ENCODE measurements around the gene PTPRD. TPM values are rescaled to one million over a fixed set of nuclear protein-coding genes. Genes with fewer than 3 reads are reported as not detected.

PTPRD gene
- polyA plus RNA-seq, 12 donors: 35.0 to 104 (median 78.4) TPM; not detected in 1

DNA sequence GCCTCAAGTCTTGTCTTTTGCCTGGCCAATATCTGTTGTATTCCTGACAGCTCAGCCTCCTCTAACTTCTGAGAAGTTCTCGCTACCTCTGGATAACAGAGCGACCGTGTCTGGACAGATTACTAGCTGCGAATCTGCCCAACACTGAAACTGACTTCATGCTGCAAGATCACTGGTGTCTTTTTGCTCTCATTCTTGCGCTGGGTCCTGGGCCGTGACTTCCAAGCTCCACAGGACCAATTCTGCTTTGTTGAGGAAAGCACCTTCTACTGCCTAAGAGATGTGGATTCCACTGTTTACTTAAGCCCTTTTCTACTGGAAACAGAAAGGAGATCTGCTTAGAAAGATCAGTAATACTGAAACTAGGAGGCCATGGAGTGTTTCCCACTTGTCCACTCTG lies 1834.4 kb downstream of the PTPRD start:
- DNase-seq: no peak

DNA sequence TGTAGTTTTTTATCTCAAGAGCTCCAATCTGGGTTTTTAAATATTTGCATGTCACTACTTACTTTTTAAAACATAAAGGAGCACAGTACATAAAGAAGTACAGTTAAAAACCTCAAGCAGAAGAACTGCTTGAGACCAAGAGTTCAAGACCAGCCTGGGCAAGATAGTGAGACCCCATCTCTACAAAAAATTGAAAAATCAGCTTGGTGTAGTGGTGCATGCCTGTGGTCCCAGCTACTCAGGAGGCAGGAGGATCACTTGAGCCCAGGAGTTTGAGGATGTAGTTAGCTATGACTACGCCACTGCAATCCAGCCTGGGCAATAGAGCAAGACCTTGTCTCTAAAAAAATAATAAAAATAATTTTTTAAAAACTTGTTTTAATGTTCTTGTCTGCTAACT lies 1840.5 kb downstream of the PTPRD start:
- DNase-seq: no peak

DNA sequence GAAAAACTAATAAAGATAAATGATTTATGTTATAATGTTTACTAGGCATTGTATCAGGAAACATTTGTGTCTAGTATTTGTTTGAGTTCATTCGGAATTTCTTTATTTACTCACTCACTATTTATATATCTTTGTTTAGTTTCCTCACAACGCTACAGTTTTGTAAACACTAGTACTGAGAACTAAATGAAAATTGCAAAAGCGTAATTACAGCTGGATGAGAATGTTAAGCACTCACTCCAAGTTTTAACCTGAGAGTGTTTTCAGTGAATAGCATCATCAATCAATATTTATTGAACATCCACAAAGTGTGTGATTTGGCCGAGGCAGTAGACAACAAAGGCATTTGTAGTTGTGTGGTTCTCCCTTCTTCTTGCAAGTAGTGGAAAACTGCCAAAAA lies 1843.6 kb downstream of the PTPRD start:
- DNase-seq: no peak

DNA sequence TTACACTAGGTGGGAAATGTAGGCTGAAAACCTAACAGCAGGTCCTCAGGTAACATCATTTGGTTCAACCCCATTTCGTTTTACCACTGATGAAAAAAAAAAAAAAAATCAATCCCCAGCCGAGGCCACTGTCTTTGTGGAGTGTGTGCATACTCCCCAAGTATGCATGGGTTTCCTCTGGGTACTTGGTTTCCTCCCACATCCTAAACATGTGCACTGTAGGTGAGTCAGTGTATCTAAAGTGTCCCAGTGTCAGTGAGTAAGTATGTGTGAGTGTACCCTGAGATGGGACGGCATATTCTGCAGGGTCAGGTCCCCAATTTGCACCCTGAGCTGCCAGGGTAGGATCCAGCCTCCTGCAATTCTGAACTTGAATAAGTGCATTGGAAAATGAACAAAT lies 1846.7 kb downstream of the PTPRD start:
- DNase-seq: no peak

DNA sequence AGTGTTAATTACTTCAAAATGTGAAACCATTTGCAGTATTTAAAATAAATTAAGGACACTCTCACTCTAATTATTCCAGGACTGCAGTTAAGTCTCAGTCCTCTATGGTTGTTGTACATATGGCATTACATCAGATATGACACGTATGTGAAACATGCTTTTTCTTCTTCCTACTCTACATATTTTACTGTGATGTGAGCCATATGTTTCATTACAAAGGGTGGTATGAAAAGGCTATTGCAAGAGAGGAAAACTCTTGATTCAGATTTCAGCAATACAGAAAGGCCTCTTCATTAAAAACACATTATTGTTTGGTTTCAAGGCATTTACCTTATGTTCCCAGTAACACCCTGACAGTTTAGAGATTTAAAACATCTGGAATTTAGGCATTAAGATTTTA lies 1848.8 kb downstream of the PTPRD start:
- no peak for DNase-seq

DNA sequence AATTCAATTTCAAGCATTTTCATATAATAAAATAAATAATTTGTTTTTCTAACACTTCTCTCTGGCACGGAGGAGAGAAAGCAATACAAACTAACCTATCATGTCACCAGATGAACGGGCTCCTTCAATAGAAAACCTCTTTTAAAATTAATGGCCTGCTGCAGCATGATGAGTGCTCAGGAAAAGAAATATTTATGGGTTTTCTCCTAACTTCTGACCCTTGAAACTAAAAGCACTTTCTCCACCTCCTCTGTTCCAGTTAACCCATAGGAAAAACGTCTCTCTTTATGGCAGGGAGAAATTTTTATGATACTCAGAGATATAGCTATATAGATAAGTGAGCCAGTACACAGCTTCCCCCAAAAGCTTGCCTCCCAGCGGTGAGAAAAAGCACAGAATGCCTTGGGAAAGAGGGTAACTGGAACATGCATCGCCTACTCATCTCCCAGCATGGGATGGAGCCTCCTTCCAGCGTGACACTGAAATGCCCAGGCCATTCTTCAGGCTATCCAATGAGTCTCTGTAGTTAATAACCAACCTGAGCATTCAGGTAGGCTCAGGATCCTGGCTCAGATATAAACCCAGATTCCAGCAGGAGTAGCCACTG lies 1850.2 kb downstream of the PTPRD start:
- DNase-seq: no peak

DNA sequence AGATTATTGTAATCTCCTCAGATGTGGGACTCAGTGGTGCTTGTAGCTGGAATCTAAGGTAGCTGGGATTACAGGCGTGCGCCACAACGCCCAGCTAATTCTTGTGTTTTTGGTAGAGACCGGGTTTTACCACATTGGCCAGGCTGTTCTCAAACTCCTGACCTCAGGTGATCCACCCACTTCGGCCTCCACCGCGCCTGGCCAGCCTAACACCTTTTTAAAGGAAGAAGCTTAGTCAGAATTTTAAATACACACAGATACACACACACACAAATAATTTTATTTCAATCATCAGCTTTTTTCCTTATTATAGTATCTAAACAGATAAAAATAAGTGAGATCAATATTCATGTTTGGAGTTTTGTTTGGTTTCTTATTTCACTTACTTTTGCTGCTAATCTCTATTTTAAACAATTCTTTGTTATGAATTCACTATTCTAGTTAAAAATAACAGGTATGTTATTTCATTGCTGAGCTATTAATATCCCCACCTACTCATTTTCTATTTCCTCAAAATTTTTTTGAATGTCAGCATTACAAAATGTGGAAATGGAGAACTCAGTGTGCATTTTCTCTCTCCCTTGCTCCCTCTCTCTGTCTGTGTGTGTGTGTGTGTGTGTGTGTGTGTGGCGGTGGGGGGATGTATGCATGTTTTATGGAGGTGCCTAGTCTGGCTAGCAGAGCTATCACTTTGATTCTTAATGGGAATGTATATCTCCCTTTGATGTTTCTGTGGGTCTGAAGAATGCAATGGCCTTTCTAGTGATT lies 1852.6 kb downstream of the PTPRD start:
- no peak for DNase-seq

DNA sequence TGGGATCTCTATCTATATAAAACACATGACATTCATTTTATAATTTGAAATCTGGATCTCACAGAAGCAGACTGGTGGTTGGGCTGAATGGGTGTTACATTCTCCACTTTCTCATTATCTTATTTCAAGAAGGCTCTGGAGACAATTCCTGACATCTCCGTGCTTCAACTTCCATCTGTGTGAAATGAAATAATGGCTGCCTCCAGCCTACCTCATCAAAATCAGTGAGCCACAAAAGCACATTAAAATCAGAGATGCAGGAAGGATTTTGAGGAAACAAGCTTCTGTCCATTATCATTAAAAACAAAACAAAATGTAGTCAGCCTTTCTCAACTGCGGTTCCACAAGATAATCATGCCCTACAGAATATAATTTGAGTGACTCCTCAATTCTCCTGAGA lies 1854.9 kb downstream of the PTPRD start:
- DNase-seq: no peak

DNA sequence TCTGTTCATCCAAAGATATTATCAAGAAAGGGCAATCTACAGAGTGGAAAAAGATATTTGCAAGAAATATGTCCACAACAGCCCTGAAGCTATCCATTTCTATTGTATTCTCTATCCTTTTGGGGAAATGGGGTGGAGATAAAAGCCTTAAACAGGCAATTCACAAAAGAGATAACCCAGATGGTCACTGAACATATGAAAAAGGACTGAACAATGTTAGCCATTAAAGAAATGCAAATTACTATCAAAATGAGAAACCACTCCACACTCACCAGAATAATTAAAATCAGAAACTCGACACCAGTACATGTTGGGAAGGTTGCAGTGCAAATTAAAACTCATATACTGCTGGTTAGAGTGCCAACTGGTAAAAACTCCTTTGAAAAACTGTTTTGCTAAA lies 1858.1 kb downstream of the PTPRD start:
- no peak for DNase-seq

DNA sequence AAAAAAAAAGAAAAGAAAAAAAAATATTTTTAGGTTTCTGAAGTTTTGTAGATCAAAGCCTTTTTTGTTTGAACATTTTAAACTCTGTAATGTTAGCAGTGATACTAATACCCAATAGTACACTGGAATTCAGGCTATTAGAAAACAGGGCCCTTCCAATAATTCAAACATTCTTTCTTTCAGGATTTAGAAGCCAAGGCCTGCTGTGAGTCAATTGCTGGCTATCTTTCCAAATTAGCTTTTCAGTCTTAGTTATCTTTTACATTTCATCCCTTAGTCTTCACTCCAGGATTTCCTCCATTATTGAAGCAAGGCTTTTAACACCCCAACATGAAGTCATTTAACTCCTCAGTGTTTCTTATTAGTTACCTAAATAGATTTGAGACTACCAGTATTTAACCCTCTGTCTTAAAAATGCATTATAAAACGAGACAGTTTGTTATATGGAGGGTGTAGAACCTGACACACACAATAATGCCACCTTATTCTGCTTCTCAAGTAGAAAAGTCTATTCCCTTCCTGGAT lies 1861.3 kb downstream of the PTPRD start:
- DNase-seq: no peak

DNA sequence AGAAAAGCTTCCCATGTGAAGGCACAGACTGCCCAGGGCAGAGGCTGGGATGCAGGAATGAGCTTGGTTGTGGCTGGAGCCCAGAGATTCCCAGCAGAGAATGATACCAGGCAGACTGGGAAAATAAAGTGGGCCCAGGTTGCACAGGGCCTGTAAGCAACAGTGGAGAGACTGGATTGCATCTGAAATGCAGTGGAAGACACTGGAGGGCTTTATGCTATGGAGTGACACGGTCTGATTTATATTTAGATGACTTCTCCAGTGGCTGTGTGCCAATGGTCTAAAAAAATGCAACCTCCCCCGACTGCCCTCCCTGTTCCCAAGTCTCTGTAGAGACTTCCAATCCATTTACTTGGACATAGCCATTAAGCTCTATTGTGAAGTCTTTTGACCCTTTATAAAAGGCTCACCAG lies 1862.2 kb downstream of the PTPRD start:
- peak; percentile 53 for DNase-seq

DNA sequence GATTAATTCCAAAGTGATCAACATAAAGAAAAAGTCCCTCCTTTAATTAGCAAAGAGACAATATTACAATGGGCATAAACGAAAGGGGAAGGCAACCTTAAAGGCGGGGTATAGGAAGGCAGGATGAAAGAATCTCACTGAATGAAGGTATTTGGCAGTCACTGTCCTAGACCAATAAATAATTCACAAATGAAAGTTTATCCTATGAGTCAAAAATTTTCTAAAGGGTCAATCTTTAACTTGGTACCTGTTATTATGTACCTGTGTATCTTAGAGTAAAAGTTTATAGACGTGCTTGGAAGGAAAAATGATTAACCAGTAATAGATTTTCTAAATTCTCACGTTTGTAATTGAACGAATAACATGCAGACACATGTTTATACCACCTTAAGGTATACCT lies 1867.5 kb downstream of the PTPRD start:
- no peak for DNase-seq

DNA sequence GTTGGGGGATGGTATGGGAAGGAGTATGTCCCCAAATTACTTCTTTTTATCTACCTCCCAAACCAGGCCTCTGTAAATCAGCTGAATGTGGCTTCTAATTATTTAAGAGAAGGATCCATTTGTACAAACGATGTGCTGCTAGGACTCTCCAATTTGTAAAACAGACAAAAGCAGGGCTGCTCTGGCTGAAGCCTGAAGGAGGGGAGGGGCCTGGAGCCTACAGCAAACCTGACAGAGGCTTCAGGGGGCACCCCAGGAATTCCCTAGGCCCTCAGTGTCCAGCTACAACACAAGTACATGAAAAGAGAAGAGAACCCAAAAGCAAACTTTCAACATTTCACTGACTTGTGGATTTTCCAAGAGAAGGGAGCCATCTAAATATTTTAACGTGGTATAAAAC lies 1873.9 kb downstream of the PTPRD start:
- no peak for DNase-seq

DNA sequence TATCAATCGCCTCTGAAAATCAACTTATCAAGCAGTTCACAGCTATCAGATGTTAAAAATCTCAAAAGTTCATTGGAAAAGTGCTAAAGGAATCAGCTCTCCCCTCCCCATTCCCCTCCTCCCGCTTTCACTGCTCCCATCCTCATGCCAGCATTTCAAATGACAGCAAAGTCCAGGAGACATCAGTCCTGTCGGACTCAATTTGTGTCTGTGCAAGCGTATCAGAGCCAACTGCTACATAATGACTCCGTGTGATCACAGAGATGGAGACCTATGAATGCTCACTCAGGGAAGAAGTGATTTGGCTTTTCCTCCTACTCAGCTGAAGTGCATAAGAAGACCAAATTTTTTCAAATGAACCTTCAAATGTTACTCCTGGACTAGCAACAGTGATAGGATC lies 1876.0 kb downstream of the PTPRD start:
- DNase-seq: no peak

DNA sequence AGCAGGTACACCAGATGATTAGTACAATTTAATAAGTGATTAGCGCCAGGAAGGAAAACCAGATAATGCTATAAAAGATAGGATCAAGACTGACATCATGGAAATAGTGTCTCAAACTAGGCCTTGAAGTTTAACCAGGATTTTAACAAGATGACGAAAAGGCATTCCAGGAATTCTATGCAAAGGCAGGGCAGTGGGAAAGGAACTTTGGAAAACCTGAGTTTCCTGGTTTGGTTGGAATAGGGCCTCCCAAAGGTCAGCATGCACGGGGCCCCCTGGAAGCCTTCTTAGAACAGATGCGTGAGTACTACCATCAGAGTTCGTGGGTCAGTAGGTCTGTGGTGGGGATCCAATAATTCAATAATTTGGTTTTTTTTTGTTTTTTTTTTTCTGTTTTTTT lies 1878.0 kb downstream of the PTPRD start:
- DNase-seq: no peak

DNA sequence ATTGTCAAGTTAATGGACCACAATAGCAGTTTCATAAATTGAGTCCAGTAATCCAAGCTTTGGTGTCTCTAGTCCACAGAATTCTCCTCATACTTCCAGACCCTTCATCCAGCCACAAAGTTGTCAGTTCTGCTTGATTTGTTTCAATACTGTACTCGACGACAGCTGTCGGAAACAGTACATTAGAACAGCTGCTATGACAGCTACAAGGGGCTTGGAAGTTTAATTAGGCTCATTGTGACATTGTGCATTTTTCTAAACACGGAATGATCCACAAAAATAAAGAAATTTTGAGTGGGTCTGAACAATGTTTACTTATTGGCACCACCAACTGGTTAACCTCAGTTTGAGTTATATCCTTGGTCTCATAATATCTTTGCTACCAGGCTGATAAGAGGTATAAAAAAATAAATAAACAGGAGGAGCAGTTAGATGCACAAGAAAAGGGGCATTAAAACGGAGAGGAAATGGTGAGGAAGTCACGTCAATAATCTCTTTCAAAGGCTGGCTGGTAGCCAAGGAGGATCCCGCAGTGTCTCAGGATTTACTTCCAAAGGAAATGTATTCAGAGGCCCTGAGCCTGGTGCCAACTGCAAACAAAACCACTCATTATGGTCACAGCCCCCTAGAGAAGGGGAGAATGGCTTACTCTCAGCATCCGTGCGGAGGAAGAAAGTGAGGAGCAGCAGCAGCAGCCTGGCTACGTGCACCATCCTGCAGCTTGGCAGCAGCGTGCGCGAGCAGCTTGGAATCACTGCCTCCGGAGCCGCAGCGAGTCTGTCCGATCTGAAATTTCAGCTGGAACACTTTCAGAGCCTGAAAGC lies 1879.5 kb downstream of the PTPRD start:
- DNase-seq: peak; percentile 59

DNA sequence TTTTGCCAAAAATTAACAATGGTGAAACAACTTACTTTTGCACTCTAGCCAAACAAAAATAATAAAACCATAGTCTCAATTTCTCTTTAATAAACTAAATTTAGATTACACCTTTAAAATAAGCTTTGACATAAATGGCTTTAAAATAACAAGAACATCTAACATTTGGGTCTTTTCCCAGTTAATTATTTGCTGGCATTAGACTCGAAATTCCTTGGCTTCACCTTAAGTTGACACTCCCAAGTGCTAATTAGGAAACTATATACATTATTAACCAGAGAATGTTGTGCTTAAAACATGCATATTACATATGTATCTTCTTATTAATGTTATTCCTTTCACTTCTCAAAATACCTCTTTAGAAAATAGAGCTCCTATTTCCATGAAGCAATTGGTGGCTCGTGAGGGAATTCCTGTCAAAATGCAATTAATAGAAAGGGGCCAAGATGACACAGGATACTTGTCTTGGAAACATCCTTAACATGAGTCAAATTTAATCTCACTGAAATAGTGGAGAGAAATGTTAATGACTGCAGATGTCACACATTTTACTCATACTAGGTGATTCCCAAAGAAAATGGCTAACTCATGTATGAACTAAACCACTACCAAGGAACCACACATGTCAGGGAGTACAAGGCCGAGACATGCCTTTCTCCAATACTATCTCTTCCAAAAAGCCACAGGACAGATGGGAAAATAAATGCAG lies 1880.3 kb downstream of the PTPRD start:
- no peak for DNase-seq

DNA sequence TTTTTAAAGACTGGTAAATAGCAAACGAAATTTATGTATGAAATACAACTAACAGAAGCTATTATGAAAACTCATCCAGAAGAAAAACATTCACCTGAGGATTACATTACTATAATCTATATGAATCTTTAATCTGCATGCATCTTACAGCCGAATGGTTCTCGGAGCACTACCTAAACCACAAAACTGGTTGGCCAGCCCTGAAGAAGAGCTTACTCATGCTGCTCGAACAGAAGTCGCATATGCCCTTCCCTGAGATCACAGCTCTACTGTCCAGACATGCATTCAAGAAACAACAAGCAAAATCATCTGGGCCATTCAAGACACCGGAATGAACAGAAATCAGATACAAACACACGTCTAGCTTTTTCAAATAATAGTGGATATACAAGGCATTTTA lies 1882.2 kb downstream of the PTPRD start:
- DNase-seq: no peak

DNA sequence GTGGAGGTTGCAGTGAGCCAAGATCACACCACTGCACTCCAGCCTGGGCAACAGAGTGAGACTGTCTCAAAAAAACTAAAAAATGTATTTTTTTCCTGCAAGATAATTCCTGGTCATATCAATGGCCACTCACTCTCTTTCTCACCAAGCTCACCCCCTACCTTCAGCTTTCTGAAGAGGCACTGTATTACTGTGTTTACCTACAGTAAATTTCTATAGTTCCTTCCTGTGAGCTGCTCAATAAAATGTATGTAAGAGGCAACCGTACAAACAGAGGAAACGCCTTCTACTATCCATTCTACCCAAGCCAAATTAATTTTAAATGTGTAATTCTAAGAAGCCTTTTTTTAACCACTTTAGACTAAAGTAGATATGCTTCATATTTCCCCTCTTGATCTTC lies 1883.9 kb downstream of the PTPRD start:
- no peak for DNase-seq

DNA sequence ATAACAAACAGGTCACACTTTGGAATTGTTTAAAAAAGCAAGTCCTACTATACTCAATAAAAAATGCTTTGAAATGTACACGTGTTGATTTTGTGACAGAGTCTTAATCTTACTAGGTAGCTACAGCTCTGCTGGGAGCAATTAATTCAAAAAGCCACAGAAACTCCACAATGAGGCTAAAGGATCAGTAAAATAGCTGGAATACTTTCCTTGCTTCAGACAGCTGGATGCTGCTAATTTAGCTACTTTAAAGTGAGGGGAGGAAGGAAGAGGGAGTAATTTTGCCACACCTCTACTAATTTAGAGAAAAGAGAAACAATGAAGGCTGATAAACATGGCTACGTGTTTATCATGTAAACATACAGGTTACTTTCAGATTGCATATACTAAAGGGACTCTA lies 1885.6 kb downstream of the PTPRD start:
- no peak for DNase-seq

DNA sequence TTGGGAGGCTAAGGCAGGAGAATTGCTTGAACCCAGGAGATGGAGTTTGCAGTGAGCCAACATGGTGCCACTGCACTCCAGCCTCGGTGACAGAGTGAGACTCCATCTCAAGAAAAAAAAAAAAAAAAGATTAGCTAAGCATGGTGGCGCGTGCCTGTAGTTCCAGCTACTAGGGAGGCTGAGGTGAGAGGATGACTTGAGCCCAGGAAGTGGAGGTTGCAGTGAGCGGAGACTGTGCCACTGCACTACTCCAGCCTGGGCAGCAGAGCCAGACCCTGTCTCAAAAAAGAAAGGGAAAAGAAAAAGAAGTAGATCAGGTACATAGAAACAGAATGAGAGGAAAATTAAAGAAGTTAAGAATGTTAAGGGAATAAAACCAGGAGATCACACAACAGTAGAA lies 1886.1 kb downstream of the PTPRD start:
- no peak for DNase-seq

DNA sequence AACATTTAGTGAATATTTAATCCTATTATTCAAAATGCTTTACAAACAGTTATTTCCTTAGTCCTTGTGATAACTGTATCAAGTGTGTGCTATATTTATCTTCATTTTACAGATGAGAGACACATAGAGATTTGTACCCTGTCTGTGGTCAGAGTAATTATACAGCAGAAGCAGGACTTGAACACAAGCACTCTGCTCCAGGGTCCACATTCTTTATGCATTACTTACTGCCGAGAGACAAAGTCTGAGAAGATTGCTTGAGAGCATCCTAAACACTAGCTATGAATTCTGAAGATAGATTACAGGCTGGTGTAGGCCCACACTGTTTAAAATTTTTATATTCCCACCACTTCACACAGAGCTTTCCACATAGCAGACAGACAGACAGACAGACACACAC lies 1887.2 kb downstream of the PTPRD start:
- DNase-seq: no peak

All from muscle of arm (tissue), 12 donors.